Karpas-422 (cell line): ENCODE results near the gene CMKLR1. TPM values are rescaled to one million over a fixed set of nuclear protein-coding genes. Genes with fewer than 3 reads are reported as not detected.

Experiments used
- DNase-seq: peaks from one replicate; pipeline ENCODE4 v3.0.0-alpha.2; 2015
- H2AFZ ChIP-seq: fragments of 200-600 bp; sonication (generic); 2 replicates; pipeline ENCODE4 v1.6.1; 2014; ENCODE audit warnings: antibody characterized with exemption, low read length, mixed read lengths
- H3K27ac ChIP-seq: fragments of 200-600 bp; sonication (generic); 2 replicates; pipeline ENCODE4 v1.5.1; 2014; ENCODE audit warnings: mild to moderate bottlenecking, low read length, moderate library complexity
- H3K27me3 ChIP-seq: fragments of 200-600 bp; sonication (generic); 2 replicates; pipeline ENCODE4 v1.6.1; 2014; ENCODE audit warnings: low read length, mixed read lengths
- H3K36me3 ChIP-seq: fragments of 200-600 bp; sonication (generic); 2 replicates; pipeline ENCODE4 v1.6.1; 2014; ENCODE audit warnings: low read length, mixed read lengths; ENCODE audit not compliant: insufficient read depth
- H3K4me1 ChIP-seq: fragments of 200-600 bp; sonication (generic); 2 replicates; pipeline ENCODE4 v1.6.1; 2014; ENCODE audit warnings: mild to moderate bottlenecking, low read length, mixed read lengths
- H3K4me2 ChIP-seq: fragments of 200-600 bp; sonication (generic); 2 replicates; pipeline ENCODE4 v1.6.1; 2014; ENCODE audit warnings: low read length, low read depth, mild to moderate bottlenecking; ENCODE audit not compliant: poor library complexity, severe bottlenecking
- H3K4me3 ChIP-seq: fragments of 200-600 bp; sonication (generic); 2 replicates; pipeline ENCODE4 v1.5.1; 2014; ENCODE audit warnings: mild to moderate bottlenecking, antibody characterized with exemption, low read length, mixed read lengths
- H3K79me2 ChIP-seq: fragments of 200-600 bp; sonication (generic); 2 replicates; pipeline ENCODE4 v1.6.1; 2014; ENCODE audit warnings: mild to moderate bottlenecking, low read length, mixed read lengths
- H3K9ac ChIP-seq: fragments of 200-600 bp; sonication (generic); 2 replicates; pipeline ENCODE4 v1.6.0; 2014; ENCODE audit warnings: low read length
- H3K9me2 ChIP-seq: fragments of 200-600 bp; sonication (generic), shearing (Covaris generic); replicated peaks from 2 replicates; pipeline ENCODE4 v1.6.0; 2014; ENCODE audit warnings: mild to moderate bottlenecking, low read length, moderate library complexity; ENCODE audit not compliant: insufficient read depth
- H3K9me3 ChIP-seq: fragments of 300-700, 200-600 bp; sonication (generic); 2 replicates; pipeline ENCODE4 v1.6.1; 2014; ENCODE audit warnings: low read length, mixed read lengths
- H4K20me1 ChIP-seq: fragments of 200-600 bp; sonication (generic); 2 replicates; pipeline ENCODE4 v1.6.1; 2014; ENCODE audit warnings: mild to moderate bottlenecking, antibody characterized with exemption, low read length, low read depth; ENCODE audit not compliant: insufficient read depth
- total RNA-seq: library from RNA; depleted of rRNA; stranded (reverse); fragments of >200 nt; shearing (Covaris generic); gene quantifications from 2 replicates; pipeline ENCODE4 v1.2.3, GENCODE V29; 2014; ENCODE audit warnings: low replicate concordance

Gene CMKLR1
- total RNA-seq, 1 experiment from 2014 or later: not detected

- no peak overlapping the region for H3K27ac ChIP-seq
- no peaks in the 10 kb centered on the region for H3K4me1 ChIP-seq
- H3K4me3 ChIP-seq: no peak overlapping the region
Measured at GRCh38 chr12:108311605-108312004, 27.5 kb downstream of the CMKLR1 start.

GRCh38 chr12:108310489-108310888, 28.6 kb downstream of the CMKLR1 start:
- Histone ChIP-seq H3K9me2 (no peaks in the 10 kb centered on the region), H3K27ac (no peak overlapping the region), H2AFZ (no peak overlapping the region), H3K36me3 (no peaks in the 10 kb centered on the region), H3K4me1 (no peaks in the 10 kb centered on the region), H3K9ac (no peak overlapping the region), H3K4me3 (no peak overlapping the region), H3K27me3 (no peaks in the 10 kb centered on the region), H4K20me1 (no peaks in the 10 kb centered on the region), H3K79me2 (no peaks in the 10 kb centered on the region), H3K9me3 (no peaks in the 10 kb centered on the region), H3K4me2 (no peak overlapping the region)
- no peak for DNase-seq

More at GRCh38 chr12:108311605-108312004, 27.5 kb downstream of the CMKLR1 start:
- no peaks in the 10 kb centered on the region for H3K27me3 ChIP-seq
- no peak for DNase-seq
- H4K20me1 ChIP-seq: no peaks in the 10 kb centered on the region
- H3K79me2 ChIP-seq: no peaks in the 10 kb centered on the region
- no peak overlapping the region for H3K9ac ChIP-seq
- H3K4me2 ChIP-seq: no peak overlapping the region
- H3K9me2 ChIP-seq: no peaks in the 10 kb centered on the region
- no peak overlapping the region for H2AFZ ChIP-seq
- no peaks in the 10 kb centered on the region for H3K9me3 ChIP-seq
- no peaks in the 10 kb centered on the region for H3K36me3 ChIP-seq

DNA sequence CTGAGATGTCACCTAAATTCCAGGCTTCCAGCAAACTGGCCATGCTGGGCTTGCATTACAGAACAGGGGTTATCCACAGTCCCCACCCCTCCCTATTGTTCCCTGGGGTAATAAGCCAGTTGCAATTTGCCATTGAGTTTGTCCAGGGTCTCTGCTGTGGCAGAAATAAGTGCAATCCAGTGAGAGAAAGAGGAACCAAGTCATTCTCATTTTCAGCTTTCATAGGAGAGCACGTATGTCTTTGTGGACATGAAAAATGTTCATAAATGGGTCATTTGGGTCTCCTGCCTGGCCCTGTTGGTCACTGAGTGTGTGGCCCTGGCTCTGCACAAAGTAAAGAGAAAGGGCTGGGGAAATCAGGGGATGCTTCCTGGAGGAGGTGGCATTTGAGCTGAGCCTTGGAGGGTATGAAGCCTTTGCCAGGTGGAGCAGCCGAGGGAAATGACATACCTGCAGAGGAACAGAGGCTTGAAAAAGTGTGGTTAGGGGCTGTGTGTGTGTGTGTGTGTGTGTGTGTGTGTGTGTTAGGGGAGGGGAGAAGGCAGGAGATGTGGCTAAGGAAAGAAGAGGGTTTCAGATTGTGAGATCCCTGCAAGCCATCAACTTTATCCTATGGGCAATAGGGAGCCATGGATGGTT, 29.3 kb downstream of the CMKLR1 start:
- H3K4me3 ChIP-seq: no peak overlapping the region
- no peak overlapping the region for H3K9ac ChIP-seq
- H2AFZ ChIP-seq: no peak overlapping the region
- DNase-seq: no peak
- H3K9me3 ChIP-seq: no peaks in the 10 kb centered on the region
- no peaks in the 10 kb centered on the region for H3K4me1 ChIP-seq
- no peak overlapping the region for H3K4me2 ChIP-seq
- no peaks in the 10 kb centered on the region for H3K9me2 ChIP-seq
- H3K79me2 ChIP-seq: no peaks in the 10 kb centered on the region
- no peak overlapping the region for H3K27ac ChIP-seq
- H4K20me1 ChIP-seq: no peaks in the 10 kb centered on the region
- no peaks in the 10 kb centered on the region for H3K36me3 ChIP-seq
- no peaks in the 10 kb centered on the region for H3K27me3 ChIP-seq

GRCh38 chr12:108308395-108309085, 30.6 kb downstream of the CMKLR1 start:
- H3K4me3 ChIP-seq: no peak overlapping the region
- no peak overlapping the region for H3K27ac ChIP-seq
- no peak overlapping the region for H3K4me2 ChIP-seq

GRCh38 chr12:108307006-108307405, 32.1 kb downstream of the CMKLR1 start:
- H3K9ac ChIP-seq: no peak overlapping the region
- H3K36me3 ChIP-seq: no peaks in the 10 kb centered on the region
- no peak overlapping the region for H2AFZ ChIP-seq
- no peaks in the 10 kb centered on the region for H3K79me2 ChIP-seq
- no peaks in the 10 kb centered on the region for H3K9me2 ChIP-seq
- no peak overlapping the region for H3K4me2 ChIP-seq
- H4K20me1 ChIP-seq: no peaks in the 10 kb centered on the region
- no peaks in the 10 kb centered on the region for H3K27me3 ChIP-seq
- H3K4me1 ChIP-seq: no peaks in the 10 kb centered on the region
- no peak overlapping the region for H3K27ac ChIP-seq
- no peaks in the 10 kb centered on the region for H3K9me3 ChIP-seq
- no peak overlapping the region for H3K4me3 ChIP-seq
- DNase-seq: no peak

More at GRCh38 chr12:108308395-108309085, 30.6 kb downstream of the CMKLR1 start:
- H3K36me3 ChIP-seq: no peaks in the 10 kb centered on the region
- H3K9me3 ChIP-seq: no peaks in the 10 kb centered on the region
- H3K4me1 ChIP-seq: no peaks in the 10 kb centered on the region
- H3K27me3 ChIP-seq: no peaks in the 10 kb centered on the region
- no peaks in the 10 kb centered on the region for H3K9me2 ChIP-seq
- H2AFZ ChIP-seq: no peak overlapping the region
- H3K9ac ChIP-seq: no peak overlapping the region
- no peaks in the 10 kb centered on the region for H3K79me2 ChIP-seq
- H4K20me1 ChIP-seq: no peaks in the 10 kb centered on the region
- DNase-seq: no peak

GRCh38 chr12:108306506-108306905, 32.6 kb downstream of the CMKLR1 start:
- Histone ChIP-seq H3K9me3 (no peaks in the 10 kb centered on the region), H3K79me2 (no peaks in the 10 kb centered on the region)

DNA sequence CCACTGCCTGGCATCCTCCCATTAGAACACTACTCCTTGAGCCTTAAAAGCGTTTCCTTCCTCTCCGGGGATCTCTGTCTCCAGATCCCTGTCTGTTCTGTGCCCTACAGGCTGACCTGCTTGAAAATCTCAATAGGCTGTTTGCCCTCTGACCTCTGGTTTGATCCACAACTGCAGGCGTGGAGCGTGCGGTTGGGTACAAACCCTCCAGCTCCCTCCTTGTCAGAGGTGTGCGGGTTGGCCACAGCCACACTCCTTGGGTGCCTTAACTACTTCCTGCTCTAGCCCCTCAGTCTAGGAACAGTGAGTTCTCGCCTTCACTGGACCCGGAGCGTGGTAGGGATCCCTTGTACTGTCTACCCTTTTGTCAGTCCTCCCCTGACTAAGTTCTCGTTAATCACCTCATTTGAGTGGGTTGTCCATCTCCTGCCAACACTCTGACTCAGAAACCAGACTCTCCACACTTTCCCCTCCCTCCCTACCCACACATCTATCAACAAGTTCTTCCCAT, 33.1 kb downstream of the CMKLR1 start:
- Histone ChIP-seq H3K9me2 (no peaks in the 10 kb centered on the region), H2AFZ (no peak overlapping the region), H3K4me2 (no peak overlapping the region), H3K9me3 (no peaks in the 10 kb centered on the region), H3K4me1 (no peaks in the 10 kb centered on the region), H4K20me1 (no peaks in the 10 kb centered on the region), H3K36me3 (no peaks in the 10 kb centered on the region), H3K79me2 (no peaks in the 10 kb centered on the region), H3K9ac (no peak overlapping the region), H3K4me3 (no peak overlapping the region), H3K27me3 (no peaks in the 10 kb centered on the region), H3K27ac (no peak overlapping the region)
- DNase-seq: no peak

More at GRCh38 chr12:108306506-108306905, 32.6 kb downstream of the CMKLR1 start:
- DNase-seq: no peak
- Histone ChIP-seq H4K20me1 (no peaks in the 10 kb centered on the region), H3K36me3 (no peaks in the 10 kb centered on the region), H2AFZ (no peak overlapping the region), H3K4me3 (no peak overlapping the region), H3K9ac (no peak overlapping the region), H3K9me2 (no peaks in the 10 kb centered on the region), H3K27me3 (no peaks in the 10 kb centered on the region), H3K4me1 (no peaks in the 10 kb centered on the region), H3K4me2 (no peak overlapping the region), H3K27ac (no peak overlapping the region)

DNA sequence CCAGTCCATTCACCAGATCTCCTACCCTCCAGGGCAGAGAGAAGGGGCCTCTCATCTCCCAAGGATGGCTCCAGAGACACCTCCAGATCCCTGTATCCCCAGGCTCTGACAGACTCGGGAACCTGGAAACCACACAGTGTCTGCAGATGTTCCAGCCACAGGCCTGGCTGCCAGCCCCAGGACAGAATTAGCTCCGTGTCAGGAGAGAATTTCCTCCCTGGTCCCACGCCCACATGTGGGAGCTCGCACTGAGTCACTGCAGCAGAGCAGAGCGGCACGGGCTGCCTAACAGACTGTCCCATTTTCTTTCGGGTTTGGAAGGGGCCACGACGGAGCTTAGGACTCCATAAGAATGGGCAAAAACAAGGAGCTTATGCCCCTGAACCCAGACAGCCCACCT, 33.6 kb downstream of the CMKLR1 start:
- H3K36me3 ChIP-seq: no peaks in the 10 kb centered on the region
- no peak overlapping the region for H3K4me3 ChIP-seq
- no peaks in the 10 kb centered on the region for H3K9me3 ChIP-seq
- no peaks in the 10 kb centered on the region for H4K20me1 ChIP-seq
- H3K27ac ChIP-seq: no peak overlapping the region
- H3K4me2 ChIP-seq: no peak overlapping the region
- no peaks in the 10 kb centered on the region for H3K4me1 ChIP-seq
- no peaks in the 10 kb centered on the region for H3K27me3 ChIP-seq
- no peak overlapping the region for H2AFZ ChIP-seq
- no peak for DNase-seq
- no peaks in the 10 kb centered on the region for H3K9me2 ChIP-seq
- no peaks in the 10 kb centered on the region for H3K79me2 ChIP-seq
- H3K9ac ChIP-seq: no peak overlapping the region
